Activated CD4-positive, CD25-positive, alpha-beta regulatory T cell treated with anti-CD3 and anti-CD28 coated beads, Interleukin-2, amount 50 U/mL, for 72 hours (primary cell): ENCODE results near the gene OR6C68.
"Not testable (repeated sequence)": the region's sequence is repeated elsewhere in the genome, so short reads cannot be mapped to it uniquely, and the experiment has no call there.

Experiments
- DNase-seq: peaks from one replicate; pipeline ENCODE4 v3.0.0; 2021

The OR6C68 gene

DNA sequence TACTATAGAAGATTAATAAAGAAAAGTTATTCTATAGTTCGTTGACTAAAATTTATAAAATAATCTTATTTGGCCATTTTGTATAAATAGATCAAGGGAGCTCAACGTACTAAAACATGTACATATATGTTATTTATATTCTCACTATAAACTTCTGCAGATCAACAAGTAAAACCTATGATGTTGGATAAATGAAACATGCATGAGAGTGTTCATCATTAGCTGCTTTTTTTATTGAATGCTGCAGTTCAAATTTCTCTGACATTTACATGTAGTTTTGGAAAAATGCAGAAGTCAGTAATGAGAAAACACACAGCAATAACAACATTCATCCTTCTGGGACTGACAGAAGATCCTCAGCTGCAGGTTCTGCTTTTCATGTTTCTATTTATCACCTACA, at the start of gene OR6C68:
TSS of gene OR6C68 (plus strand) at position 301 of the 400 bp plus-strand sequence. CDS start at position 301, 0 bp downstream.
- no peak for DNase-seq

DNA sequence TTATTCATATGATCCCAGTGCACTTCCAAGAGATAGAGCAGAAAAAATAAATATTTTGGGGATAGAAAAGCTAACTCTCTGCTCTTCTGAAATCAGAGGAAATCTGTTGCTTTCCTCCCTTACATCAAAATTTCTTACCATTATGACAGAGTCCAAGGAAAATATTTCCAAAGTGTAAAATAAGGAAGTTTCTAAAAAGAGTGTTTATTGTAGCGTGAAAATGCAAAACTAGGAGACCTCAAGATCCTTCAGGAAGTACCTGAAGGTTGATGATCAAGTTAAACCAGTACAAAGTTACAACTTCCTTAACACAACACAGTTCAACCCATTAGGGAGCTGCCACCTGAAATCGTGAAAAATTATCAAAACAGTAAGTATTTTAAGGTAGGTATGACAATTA, 48.4 kb upstream of the OR6C68 start, which contains the start of gene OR6C2:
TSS of gene OR6C2 (plus strand) at position 301 of the 400 bp plus-strand sequence. CDS start 8,138 bp downstream, outside the sequence.
- DNase-seq, result no peak

DNA sequence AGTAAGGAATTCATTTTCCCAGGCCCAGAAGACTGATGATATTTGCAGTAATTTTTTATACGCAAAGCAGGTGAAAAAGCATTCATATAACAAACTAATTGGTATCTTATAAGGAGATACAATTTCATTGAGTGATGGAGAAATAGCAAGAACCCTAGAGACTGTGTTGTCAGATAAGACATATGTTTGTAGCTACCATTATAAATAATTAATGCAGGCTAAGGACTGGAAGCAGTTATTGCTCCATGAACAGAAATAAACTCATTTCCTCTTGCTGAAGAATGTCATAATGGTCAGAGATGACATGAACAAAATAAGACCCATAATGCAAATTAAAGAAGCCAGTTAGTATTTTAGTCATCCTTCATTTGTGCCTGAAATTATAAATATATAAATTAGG, 46.8 kb upstream of the OR6C68 start:
- no peak for DNase-seq

DNA sequence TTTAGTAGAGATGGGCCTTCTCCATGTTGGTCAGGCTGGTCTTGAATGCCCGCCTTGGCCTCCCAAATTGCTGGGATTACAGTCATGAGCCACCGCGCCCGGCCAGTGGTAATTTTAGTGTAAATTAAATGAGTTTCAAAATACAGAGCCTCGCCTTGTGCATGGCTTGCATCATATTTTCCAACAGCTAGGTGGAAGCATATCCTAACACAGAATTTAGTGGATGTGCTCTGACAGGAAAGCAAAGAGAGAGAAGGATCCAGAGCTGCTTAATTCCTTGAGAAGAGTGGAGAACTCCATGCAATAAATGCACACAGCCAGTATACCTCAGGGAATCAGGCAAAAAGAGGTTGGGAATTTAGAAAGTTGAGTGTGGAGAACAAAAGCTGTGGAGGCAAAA, 45.9 kb upstream of the OR6C68 start:
- no peak for DNase-seq

DNA sequence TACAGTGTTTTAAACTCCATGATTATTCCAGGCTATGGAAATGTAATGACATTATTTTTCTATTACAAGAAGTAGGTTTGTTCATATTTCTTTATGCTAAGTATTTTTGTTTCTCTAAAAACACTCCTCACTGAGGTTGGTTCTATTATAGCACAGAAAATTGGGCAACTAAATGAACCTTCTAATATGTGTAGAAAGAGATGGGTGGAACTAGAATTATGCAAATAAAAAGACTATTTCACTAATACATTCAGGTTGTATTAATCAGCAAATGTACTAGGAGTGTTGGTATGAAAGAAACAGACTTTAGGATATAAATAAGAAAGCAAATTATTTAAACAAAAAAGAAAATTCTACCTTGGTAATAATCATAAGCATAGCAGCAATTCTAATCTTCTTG, 43.4 kb upstream of the OR6C68 start:
- no peak for DNase-seq

DNA sequence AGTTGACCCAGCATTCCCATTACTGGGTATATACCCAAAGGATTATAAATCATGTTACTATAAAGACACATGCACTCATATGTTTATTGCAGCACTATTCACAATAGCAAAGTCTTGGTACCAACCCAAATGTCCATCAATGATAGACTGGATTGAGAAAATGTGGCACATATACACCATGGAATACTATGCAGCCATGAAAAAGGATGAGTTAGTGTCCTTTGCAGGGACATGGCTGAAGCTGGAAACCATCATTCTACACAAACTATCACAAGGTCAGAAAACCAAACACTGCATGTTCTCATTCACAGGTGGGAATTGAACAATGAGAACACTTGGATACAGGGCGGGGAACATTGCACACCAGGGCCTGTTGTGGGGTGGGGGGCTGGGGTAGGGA, 27.3 kb upstream of the OR6C68 start:
- DNase-seq, result not testable (repeated sequence)

DNA sequence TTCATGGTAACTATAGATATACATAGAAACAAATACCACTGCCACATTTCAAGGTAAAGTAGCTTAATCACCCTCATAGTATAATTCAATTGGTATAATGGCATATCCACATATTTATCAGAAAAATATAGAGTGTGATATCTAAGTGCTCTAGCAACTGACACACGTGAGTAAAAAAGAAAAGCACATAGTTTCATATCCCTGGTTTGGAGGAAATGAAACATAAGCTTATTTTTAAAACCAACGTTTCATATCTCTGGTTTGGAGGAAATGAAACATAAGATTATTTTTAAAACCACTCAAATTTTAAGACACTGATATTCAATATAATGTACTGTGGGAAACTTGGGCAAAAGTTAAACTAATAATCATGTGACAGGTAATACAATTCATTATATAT, 24.3 kb upstream of the OR6C68 start:
- DNase-seq, result no peak

DNA sequence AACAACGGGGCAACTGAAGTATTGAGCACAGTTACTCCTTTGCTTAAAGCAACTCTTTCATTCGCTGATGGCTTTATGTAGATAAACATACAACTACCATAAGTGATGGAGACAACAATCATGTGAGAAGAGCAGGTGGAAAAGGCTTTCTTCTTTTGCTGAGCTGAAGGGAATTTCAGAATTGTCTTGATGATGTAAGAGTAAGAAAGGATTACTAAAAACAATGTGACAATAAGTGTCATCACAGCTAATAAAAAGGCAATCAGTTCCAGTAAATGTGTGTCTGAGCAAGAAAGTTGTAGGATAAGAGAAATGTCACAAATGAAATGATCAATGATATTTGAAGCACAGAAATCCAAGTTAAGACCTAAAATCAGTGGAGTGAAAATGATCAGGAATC, 22.9 kb upstream of the OR6C68 start:
- DNase-seq, result no peak

DNA sequence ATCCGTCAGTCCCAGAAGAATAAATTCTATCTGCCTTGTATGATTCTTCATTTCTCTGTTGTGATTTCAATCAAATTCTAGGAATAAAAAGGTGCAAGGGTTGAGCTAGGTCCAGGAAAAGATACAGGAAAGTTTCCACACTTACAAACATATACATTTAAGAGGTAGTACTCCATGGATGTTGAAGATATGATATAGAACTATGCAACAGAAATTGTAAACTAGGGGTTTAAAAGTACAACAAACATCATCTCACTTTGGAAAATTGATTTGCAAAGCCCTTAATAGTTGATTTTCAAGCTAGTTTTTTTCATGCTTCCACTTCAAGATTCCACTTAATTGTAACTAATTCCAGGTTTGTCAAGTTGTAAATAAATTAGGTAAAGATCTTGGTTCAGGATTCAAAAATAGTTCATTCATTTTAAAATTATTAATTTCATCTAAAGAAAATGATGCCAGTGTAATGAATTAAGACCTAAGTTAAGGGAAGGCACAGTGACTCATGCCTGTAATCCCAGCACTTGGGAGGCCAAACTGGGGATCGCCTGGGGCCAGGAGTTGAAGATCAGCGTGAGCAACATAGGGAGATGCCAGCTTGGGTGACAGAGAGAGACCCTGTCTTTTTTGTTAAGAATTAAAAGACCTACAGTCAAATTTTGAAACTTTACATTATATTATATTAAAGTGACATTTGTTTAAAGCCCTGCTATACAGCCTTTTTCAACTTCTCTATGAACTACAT, 21.9 kb upstream of the OR6C68 start, which contains the start of gene OR6C70:
TSS of gene OR6C70 (minus strand) at position 51 of the 742 bp plus-strand sequence. CDS start at position 51, 0 bp downstream.
- DNase-seq, result no peak

DNA sequence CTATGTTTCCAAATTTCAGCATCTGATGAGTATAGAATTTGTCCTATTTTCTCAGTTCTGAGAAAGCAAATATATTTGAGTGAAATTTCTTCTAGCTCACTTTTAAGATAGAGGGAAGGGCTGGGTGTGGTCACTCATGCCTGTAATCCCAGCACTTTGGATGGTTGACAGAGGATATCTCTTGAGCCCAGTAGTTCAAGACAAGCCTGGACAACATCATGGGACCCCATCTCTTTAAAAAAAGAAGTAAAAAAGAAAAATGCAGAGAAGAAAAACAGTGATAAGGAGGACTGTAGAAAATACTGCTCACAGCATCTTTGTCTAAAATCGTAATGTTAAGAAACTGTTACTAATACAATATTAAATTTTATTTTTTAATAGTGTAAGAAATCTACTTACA, 19.9 kb upstream of the OR6C68 start:
- DNase-seq, result no peak

DNA sequence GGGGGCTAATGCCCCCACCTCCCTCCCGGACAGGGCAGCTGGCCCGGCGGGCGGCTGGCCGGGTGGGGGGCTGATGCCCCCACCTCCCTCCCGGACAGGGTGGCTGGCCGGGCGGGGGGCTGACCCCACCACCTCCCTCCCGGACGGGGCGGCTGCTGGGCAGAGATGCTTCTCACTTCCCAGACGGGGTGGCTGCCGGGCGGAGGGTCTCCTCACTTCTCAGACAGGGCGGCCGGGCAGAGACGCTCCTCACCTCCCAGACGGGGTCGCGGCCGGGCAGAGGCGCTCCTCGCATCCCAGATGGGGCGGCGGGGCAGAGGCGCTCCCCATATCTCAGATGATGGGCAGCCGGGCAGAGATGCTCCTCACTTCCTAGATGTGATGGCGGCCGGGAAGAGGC, 13.0 kb upstream of the OR6C68 start:
- DNase-seq, result not testable (repeated sequence)

DNA sequence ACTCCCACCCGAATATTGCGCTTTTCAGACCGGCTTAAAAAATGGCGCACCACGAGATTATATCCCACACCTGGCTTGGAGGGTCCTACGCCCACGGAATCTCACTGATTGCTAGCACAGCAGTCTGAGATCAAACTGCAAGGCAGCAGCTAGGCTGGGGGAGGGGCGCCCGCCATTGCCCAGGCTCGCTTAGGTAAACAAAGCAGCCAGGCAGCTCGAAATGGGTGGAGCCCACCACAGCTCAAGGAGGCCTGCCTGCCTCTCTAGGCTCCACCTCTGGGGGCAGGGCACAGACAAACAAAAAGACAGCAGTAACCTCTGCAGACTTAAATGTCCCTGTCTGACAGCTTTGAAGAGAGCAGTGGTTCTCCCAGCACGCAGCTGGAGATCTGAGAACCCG, 7.9 kb upstream of the OR6C68 start:
- DNase-seq, result not testable (repeated sequence)

DNA sequence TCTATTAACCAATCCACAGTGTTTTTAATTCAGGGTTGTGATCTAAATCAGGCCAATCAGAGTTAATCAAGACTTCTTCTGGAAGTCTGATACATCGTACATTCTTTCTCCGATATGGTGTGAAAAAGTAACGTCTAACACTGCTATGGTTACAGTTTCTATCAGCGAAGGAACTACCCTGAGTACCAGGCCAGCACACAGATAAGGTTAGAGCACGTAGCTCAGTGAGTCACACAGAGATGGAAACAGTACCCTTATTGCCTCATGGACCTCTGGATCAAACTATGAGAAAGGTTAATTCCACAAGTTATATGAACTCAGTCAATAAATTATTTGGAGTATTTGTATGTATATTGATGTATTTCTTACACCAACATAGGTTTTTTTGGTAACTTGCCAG, 3.3 kb downstream of the OR6C68 start:
- no peak for DNase-seq

DNA sequence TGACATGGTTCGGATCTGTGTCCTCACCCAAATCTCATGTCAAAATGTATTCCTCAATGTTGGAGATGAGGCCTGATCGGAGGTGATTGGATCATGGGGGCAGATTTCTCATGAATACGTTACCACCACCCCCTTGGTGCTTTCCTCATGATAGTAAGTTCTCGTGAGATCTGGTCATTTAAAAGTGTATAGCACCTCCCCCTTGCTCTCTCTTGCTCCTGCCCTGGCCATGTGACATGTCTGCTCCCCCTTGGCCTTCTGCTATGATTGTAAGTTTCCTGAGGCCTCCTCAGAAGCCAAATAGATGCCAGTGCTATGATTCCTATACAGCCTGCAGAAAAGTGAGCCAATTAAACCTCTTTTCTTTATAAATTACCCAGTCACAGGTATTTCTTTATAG, 7.1 kb downstream of the OR6C68 start:
- no peak for DNase-seq

DNA sequence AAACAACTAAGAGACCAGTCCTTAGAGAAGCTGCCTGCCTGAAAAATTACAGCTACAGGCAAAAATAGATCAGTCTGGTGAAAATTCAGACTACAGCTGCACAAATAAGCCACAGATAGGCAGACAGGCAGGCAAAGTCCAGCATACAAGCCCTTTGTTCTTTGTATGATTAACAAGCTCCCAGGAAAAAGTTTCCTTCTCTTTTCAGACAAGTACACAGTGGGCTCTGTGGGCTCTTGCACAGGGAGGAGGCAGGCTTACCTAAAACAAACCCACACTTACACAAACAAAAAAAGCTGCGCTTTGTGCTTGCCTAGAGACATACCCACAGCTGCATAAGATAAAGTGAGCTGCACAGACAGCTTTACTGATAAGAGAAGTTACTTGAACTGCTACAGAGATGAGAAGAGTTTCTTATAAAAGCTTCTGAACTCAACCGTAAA, 7.7 kb downstream of the OR6C68 start:
- DNase-seq, result no peak

DNA sequence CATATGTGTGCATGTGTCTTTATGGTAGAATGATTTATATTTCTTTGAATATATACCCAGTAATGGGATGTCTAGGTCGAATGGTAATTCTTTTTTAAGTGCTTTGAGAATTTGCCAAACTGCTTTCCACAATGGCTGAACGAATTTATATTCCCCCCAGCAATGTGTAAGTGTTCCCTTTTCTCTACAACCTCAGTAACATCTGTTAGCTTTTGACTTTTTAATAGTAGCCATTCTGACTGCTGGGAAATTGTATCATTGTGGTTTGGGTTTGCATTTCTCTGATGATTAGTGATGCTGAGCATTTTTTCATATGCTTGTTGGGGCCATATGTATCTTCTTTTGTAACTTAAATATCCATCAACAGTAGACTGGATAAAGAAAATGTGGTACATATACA, 9.4 kb downstream of the OR6C68 start:
- no peak for DNase-seq

DNA sequence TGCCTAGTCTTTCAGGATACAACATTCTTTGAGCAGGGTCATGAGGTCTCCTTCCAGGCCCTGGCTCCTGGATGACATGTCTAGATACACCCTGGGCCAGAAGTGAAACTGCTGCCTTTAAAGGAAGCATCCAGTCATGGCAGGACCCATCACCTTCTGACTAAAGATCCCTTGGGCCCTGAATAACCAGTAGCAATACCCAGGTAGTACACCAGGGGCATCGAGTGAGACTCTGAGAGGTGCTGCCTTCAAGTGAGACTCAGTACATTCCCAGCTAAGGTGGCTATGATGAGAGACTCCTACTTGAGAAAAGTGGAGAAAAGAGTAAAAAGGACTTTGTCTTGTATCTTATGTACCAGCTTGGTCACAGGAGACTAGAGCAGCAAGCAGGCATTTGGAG, 23.5 kb downstream of the OR6C68 start:
- DNase-seq, result no peak

DNA sequence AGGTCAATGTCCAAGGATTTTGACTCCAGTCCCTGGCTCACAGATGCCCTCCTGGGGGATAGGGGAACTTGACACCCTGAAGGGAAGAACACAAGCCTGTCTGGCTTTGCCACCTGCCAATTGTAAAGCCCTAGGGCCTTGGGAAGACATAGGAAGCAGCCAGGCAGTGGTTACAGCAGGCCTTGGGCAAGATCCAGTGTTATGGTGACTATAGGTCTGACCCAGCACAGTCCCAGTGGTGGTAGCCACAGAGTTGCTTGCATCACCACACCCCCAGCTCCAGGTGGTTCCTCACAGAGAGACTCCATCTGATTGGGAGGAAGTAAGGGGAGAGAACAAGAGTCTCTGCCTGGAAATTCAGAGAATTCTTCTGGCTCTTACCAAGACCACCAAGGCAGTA, 24.2 kb downstream of the OR6C68 start:
- DNase-seq, result no peak
